OCI-LY3 (cell line): ENCODE measurements around the gene B4GALT4.

Experiments used
- H2AFZ ChIP-seq: fragments of 200-600, 300-600 bp; shearing (Covaris generic); 2 replicates; pipeline ENCODE4 v1.6.0; 2014; ENCODE audit warnings: antibody characterized with exemption, low read depth, low read length
- H3K27ac ChIP-seq: fragments of 200-600, 300-600 bp; sonication (generic); 2 replicates; pipeline ENCODE4 v1.5.1; 2014; ENCODE audit warnings: mild to moderate bottlenecking, low read length, moderate library complexity, mixed read lengths
- H3K27me3 ChIP-seq: fragments of 200-600, 300-600 bp; sonication (generic); 2 replicates; pipeline ENCODE4 v1.6.1; 2014; ENCODE audit warnings: low read depth, low read length, mixed read lengths
- H3K36me3 ChIP-seq: fragments of 200-600, 300-600 bp; sonication (generic); replicated peaks from 2 replicates; pipeline ENCODE3; 2014; ENCODE audit warnings: low read depth, low read length, mixed read lengths
- H3K4me1 ChIP-seq: fragments of 300-600, 200-600 bp; sonication (generic); 2 replicates; pipeline ENCODE4 v1.6.1; 2014; ENCODE audit warnings: low read length, mixed read lengths
- H3K4me2 ChIP-seq: fragments of 200-600, 300-600 bp; sonication (generic); 2 replicates; pipeline ENCODE4 v1.6.1; 2014; ENCODE audit warnings: low read length, mixed read lengths
- H3K4me3 ChIP-seq: fragments of 300-600, 200-600 bp; sonication (generic); 2 replicates; pipeline ENCODE4 v1.5.1; 2014; ENCODE audit warnings: antibody characterized with exemption, mild to moderate bottlenecking, low read length, moderate library complexity
- H3K79me2 ChIP-seq: fragments of 300-600, 200-600 bp; shearing (Covaris generic); 2 replicates; pipeline ENCODE4 v1.6.1; 2014; ENCODE audit warnings: mild to moderate bottlenecking, low read length, mixed read lengths
- H3K9ac ChIP-seq: fragments of 300-600, 200-600 bp; shearing (Covaris generic); 2 replicates; pipeline ENCODE4 v1.6.0; 2014; ENCODE audit warnings: mild to moderate bottlenecking, low read length, moderate library complexity
- H3K9me3 ChIP-seq: fragments of 200-600, 300-600 bp; shearing (Covaris generic); 2 replicates; pipeline ENCODE4 v1.6.1; 2014; ENCODE audit warnings: low read length, mixed read lengths; ENCODE audit not compliant: insufficient read depth
- H4K20me1 ChIP-seq: fragments of 200-600, 300-600 bp; sonication (generic); 2 replicates; pipeline ENCODE4 v1.6.1; 2016; ENCODE audit warnings: low read length, mixed read lengths; ENCODE audit not compliant: insufficient read depth
- CTCF ChIP-seq: fragments of 200-600, 300-600 bp; sonication (generic); IDR thresholded peaks from 2 replicates; pipeline ENCODE4 v1.5.1; 2014; ENCODE audit warnings: antibody characterized with exemption, low read length, low read depth
- EZH2phosphoT487 ChIP-seq: fragments of 200-600 bp; shearing (Covaris generic); IDR thresholded peaks from 2 replicates; pipeline ENCODE4 v1.6.1; 2018; ENCODE audit warnings: antibody characterized with exemption, mixed run types, low read depth

Gene B4GALT4

GRCh38 chr3:119223511-119223910 lies 17.2 kb downstream of the B4GALT4 start:
- H2AFZ ChIP-seq = no peak overlapping the region
- peaks cover 40% of the 10 kb centered on the region for H3K36me3 ChIP-seq
- H3K9me3 ChIP-seq = no peaks in the 10 kb centered on the region
- H3K4me3 ChIP-seq = no peak overlapping the region
- no peaks in the 10 kb centered on the region for H3K79me2 ChIP-seq
- no peaks in the 10 kb centered on the region for H3K27me3 ChIP-seq
- peaks cover 4% of the 10 kb centered on the region; the same call in 1 of the 2 replicates for H3K4me1 ChIP-seq
- H3K27ac ChIP-seq = no peak overlapping the region
- TF ChIP-seq EZH2phosphoT487 (no peak), CTCF (no peak)
- no peak overlapping the region for H3K9ac ChIP-seq
- H4K20me1 ChIP-seq = no peaks in the 10 kb centered on the region
- H3K4me2 ChIP-seq = no peak overlapping the region

- Histone ChIP-seq H3K79me2 (no peaks in the 10 kb centered on the region), H3K4me2 (no peak overlapping the region), H3K9me3 (no peaks in the 10 kb centered on the region), H4K20me1 (no peaks in the 10 kb centered on the region), H3K4me1 (peaks cover 4% of the 10 kb centered on the region; the same call in 1 of the 2 replicates), H3K9ac (no peak overlapping the region), H3K4me3 (no peak overlapping the region), H3K27me3 (no peaks in the 10 kb centered on the region), H3K27ac (no peak overlapping the region), H3K36me3 (peaks cover 40% of the 10 kb centered on the region), H2AFZ (no peak overlapping the region)
- no peak for TF ChIP-seq EZH2phosphoT487
- no peak for TF ChIP-seq CTCF
These were observed 18.3 kb downstream of the B4GALT4 start for GRCh38 chr3:119222391-119222790.

- H3K27ac ChIP-seq = no peak overlapping the region
- H3K9ac ChIP-seq = no peak overlapping the region
These were observed 18.8 kb downstream of the B4GALT4 start for GRCh38 chr3:119221779-119222320.

More at GRCh38 chr3:119221779-119222320, 18.8 kb downstream of the B4GALT4 start:
- H3K4me1 ChIP-seq = peaks cover 4% of the 10 kb centered on the region; the same call in 1 of the 2 replicates
- H4K20me1 ChIP-seq = no peaks in the 10 kb centered on the region
- H3K4me3 ChIP-seq = no peak overlapping the region
- TF ChIP-seq CTCF (no peak), EZH2phosphoT487 (no peak)
- no peaks in the 10 kb centered on the region for H3K79me2 ChIP-seq
- no peaks in the 10 kb centered on the region for H3K27me3 ChIP-seq
- H3K36me3 ChIP-seq = peaks cover 43% of the 10 kb centered on the region
- H3K9me3 ChIP-seq = no peaks in the 10 kb centered on the region
- H3K4me2 ChIP-seq = no peak overlapping the region
- H2AFZ ChIP-seq = no peak overlapping the region
